Activated gamma-delta T cell treated with anti-CD3 and anti-CD28 coated beads, Interleukin-2, amount 50 U/mL, for 16 hours (primary cell): ENCODE measurements around the gene SMIM24.

Experiments used
- DNase-seq: peaks from one replicate; pipeline ENCODE4 v3.0.0-alpha.2; 2020; ENCODE audit warnings: low read depth

Gene SMIM24

DNA sequence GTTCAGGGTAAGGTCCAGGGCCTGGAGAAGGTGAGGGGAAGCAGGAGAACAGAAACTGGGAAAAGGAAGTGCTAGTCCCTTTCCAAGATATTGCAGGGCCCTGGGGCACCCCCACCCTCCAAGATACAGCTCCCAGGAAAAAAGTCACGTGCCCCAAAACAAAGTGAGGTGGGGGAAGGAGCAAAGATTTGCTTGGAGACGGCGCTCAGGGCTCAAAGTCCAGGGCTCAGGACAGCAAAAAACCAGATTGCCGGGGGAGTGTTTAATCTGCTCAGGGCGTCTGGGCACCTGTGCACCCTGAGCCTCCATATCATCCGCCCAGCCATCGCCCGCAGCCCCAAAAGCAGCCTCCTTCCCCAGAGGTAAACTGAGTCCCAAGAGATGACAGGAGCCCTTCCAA is 6.3 kb downstream of the SMIM24 start:
- DNase-seq: no peak

DNA sequence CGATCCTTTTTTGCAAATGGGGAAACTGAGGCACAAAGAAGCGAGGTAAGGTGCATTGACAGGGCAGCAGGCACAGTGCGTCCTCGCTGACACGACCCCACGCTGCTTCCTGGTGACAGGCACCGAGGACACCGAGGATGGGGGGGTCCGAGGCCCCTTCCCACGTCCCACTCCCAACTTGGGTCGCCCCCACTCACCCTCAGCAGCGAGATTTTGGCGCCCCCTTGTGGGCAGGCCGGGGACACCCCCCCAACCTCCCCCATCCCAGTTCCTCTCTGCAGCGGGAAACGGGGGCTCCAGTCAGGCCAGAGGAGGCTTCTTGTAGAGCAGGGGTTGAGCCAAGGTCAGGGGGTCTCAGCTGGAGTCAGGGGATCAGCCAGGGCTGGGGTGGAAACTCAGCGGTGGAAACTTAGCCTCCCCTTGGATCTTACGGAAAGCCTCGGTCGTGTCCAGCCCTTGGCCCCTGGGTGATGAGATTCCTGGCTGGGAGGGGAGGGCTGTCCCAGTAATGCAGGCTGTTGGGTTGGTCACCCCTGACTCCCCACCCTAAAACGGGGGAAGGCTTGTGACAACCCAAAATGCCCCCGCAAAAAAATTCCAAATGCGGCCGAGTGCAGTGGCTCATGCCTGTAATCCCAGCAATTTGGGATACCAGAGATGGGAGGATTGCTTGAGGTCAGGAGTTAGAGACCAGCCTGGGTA is 8.2 kb downstream of the SMIM24 start:
- DNase-seq: no peak

DNA sequence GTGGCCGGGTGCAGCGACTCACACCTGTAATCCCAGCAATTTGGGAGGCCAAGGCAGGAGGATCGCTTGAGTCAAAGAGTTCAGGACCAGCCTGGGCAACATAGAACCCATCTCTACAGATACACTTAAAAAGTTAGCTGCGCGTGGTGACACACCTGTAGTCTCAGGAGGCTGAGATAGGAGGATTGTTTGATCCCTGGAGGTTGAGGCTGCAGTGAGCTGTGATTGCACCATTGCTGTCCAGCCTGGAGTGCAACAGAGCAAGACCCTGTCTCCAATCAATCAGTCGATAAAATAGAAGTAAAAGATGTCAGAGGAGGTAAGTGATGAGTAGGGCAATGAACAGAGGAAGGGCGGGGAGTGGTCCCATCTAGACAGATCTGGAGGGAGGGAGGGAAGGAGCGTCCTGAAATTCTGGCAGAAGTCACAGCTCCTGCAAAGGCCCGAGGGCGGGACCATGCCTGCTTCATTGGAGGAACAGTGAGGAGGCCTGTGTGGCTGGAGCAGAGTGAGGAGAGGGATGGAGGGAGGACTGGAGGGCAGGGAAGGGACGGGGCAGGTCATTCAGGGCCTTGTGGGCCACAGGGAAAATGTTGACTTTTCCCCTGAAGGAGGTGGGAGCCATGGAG is 9.7 kb downstream of the SMIM24 start:
- no peak for DNase-seq

DNA sequence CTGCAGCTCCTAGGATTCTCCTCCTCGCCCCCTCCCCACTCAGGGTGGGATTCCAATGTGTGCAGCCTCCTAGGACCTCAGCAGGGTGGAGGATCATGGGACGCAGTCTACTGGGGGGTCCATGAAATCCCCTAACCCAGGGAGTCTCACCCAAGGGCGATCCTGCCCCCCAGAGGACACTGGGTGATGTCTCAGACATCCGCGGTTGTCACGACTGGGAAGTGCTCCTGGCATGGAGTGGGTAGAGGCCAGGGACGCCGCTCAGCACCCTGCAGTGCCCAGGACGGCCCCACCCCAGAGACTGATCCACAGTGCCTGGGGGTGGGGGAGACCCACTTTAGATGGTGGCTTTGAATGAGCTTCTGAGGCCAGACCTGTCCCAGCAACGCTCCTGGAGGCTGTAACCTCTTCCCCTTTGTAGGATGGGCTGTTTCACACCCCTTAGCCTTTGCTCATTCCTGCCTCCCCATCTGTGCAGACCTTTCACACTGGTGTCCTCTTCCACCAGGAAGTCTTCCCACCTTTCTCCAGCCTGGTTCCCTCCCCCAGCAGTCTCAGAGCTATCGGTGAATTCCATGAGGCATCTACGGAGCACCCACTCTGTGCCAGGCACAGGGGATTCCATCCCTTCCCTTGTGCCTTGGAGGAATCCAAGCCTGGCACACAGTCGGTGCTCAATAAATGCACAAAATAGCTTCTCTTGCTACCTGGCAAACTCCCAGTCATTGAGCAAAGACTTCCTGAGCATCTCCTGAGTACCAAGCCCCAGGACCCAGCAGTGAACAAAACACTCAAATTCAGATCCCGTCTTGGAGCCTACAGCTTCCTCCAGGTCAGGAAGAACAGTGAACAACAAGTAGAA is 10.5 kb downstream of the SMIM24 start:
- no peak for DNase-seq

DNA sequence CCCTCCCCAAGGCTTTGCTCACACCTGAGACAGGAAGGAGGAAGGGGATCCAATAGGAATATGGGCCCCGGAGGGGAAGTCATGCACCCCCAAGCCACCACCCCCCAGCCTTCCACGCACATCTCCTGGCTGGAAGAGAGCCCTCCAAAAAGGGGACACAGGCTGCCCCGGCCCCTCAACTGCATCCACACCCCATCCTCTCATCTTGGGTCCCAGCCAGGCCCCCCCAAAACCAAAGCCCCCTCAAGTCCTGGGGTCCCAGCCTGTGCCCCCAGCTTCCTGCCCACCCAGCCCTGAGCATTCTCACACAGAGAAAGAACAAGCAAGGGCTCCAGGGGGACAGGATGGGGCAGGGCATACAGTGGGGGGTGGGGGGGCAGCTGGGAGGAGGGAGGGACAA is 12.1 kb downstream of the SMIM24 start:
- no peak for DNase-seq

DNA sequence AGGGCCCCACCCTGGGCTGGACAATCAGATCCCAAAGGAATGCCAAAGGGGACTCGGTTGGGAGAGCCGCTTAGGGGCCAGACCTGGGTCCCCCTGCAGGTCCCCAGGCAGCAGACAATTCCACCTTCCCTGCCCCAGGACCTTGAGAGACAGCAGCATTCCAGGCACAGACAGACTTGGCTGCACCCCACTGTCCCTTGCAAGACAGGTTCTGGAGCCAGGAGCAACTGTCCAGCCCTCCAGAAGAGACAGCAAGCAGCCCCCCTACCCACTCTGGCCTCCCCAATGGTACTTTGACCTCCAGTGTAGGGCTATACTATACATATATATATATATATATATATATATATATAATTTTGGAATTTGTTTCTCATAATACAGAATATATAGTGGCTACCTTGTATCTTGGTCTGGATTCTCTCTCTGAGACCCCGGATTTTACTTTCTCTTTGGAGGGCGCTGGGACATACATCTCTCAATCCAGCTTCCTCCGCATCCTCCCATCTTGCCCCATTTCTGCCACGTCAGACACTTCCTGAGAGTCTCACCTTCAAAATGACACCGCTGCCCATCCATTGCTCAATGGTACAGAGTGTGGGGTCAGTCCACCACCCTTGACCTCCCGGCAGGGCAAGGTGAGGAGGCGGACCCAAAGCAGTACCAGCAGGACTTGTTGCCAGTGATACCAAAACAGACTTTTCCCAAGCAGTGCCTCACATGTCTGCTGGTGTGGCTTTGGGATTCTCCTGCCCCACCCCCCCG is 12.7 kb downstream of the SMIM24 start:
- DNase-seq: no peak

DNA sequence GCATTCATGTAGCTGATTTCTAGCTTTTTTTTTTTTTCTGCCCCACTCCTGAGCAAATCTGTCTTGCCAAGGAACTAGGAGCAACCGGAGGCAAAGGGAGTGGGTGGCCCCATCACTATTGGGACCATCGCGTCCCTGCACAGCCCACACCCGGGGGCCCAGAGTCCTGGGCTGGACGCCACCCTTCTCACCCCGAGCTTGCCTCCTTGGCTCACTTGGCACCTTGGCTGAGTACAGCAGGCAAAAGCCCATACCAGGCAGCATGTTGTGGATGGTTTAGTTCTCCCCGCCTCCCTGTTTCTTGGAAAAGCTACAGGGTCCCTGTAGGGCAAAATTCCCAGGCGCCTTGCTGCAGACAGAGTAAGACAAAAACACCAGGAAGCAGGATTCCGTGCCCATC is 13.7 kb downstream of the SMIM24 start:
- no peak for DNase-seq

DNA sequence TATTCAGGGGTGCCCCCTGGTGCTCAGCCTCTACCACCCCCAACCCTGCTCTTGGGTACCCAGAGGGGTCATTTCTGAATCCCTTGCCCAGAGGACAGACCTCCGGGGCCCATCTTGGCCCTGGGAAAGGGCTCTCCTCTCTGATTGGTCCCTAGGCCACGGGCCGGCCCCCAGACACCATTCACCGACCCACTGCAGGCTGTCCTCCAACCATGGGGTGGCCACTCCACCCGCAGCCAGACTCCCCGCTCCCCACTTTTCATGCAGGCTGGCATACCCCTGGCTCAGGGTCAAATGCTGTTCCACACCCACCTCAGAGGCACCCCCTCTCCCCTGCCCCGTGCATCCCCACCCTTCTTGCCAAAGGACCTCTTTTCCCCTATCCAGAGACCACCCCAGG is 14.8 kb downstream of the SMIM24 start:
- no peak for DNase-seq

DNA sequence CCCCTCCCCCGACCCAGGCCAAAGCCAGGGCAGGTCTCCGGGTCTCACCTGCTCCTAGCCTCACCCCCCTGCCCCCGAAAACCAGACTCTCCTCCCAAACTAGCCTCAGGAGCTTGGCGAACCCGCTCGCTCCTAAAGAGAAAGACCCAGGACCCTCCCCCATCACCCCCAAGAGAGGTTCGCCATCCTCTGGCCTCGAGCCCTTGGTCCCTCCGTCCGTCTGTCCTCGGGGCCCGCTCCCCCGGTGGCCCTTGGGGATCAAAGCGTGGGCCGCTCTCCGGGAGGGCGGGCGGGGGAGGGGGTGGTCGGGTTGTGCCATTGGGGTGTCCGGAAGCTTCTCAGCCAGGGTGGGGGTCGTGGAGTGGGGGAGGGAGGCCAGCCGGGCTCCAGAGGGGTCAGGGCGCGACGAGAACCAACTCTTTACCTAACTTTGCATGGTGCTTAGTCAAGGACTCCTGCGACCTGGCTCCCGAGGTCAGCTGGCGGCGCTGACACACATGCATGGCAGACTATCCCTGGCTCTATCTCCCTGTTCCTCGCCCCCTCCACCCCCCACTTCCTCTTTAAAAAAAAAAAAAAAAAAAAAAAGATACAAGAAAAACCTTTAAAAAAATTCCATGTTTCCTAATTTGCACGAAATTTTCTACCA is 15.6 kb downstream of the SMIM24 start:
- no peak for DNase-seq

DNA sequence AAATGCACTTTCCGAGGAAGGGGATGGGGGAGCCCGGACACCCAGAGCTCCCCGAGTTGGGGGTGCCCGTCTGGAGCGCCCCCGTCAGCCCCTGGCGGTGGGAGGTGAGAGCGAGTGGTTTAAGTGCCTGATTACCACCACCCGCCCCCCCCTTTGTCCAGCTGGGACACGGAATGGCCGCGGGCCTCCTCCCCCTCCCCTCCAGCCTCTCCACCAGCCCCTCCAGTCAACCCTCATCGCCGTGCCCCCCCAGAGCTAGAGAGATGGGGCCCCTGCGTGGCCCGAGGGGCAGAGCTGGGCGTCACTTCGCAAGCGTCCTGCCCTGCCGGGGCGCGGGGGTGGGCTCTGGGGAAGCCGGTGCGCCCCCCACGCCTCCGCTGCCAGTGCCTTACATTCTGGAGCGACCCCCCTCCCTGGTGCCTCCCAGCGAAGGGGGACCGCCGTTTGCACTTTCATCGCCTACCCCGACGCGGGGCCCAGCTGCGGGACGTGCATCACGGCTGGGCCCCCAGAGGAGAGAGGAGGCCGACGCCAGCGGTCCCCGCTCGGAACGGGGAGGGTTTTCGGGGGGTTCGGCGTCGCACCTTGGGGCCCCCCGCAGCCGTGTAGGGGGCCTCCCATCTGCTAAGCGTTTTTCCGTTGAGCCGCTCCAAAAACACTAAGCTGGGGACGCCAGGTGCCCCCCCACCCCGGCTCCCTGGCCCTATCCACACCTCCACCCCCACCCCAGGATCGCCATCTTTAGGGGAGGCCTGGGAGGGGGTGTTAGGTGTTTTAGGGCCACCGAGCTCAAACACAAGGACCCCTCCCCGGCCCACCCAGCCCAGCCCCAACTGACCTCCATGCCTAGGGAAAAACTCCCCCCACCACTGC is 16.4 kb downstream of the SMIM24 start:
- no peak for DNase-seq

DNA sequence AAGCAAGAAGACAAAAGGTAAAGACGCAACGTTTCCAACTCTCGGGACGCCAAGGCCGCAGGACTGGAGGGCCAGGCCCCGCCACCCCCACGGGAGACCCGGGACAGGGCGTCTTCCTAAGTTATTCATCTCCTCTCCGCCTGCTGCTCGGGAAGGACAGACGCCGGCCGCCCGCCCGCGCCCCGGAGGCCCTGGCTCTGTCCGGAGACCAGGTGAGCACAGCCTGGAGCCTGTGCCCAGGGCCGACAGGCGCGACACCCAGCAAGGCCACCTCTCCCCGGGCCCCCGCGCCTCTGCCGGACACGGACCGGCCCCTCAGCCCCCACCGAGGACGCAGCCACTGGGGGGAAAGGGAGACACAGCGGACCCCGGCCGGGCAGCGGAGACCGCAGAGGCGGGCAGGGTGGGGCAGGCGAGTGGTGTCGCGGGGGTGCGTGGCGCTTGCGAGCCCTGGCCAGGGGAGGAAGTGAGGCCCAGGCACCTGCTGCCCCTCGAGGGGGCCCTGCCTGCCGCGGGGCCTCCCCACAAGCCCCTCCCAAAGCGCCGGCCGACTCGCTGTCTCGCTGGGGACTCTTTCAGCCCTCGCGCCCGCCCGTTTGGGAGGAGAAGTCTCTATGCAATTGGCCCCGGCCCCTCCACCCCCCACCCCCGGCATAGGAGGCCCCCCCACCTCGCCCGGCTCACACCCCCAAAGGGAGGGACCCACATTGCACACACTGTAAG is 17.2 kb downstream of the SMIM24 start:
- no peak for DNase-seq

DNA sequence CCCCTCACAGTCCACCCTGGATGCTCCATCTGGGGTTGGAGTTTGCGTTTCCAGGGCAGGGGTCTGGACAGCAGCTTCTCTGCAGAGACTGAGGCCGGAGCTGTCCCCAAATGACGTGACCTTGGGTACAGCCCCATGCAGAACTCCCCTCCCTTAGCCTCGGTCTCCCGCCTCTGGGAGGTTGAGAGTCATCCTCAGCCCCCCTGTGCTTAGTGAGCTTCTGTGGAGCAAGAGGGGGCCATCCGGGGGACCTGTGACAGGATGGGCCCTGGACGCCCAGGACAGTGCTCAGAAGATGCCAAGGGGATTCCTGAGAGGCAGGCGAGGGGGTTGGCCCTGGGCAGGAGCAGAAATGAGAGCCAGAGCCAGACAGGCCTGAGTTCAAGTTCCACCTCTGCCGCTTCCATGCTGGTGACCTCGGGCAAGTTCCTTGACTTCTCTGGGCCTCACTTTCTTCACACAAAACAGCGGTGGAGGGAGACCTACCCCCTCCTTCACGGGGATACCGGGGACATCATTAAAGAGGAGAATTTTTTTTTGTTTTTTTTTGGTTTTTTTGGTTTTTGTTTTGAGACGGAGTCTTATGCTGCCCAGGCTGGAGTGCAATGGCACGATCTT is 20.3 kb downstream of the SMIM24 start:
- no peak for DNase-seq

DNA sequence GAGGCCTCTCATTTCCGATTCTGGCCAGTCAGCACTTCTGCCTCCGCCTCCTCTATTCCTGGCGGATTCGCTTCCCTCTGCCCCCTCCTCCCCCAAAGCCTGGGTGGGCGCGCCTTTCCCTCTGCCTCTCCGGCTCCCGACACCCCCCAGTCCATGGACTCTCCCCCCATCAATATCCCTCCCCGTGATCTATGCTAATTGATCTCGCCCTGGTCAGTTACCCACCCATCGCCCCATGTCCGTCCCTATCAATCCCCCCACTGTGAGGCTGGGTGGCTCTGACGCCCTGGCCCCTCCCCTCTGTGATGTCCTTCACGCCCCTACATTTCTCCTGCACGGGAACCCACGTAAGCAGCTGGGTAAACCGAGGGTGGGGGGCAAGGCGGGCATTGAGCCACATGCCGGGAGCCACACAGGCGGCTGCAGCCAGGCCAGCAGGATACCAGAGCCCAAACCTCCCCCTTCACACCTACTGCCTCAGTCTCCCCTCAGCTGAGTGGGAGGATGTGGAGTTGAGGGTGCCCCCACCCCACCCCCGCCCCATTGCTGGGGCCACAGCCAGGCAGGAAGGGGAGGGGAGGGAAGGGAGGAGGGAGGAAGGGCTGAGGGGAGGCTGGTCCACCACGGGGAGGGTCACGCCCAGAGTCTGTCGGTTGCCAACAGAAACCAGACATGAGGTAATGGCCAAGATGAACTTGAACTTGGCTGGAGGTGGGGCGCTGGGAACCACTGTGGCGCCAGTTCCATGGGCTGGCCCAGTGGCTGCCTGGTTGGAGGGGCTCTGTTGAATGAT is 21.0 kb downstream of the SMIM24 start:
- DNase-seq: no peak

DNA sequence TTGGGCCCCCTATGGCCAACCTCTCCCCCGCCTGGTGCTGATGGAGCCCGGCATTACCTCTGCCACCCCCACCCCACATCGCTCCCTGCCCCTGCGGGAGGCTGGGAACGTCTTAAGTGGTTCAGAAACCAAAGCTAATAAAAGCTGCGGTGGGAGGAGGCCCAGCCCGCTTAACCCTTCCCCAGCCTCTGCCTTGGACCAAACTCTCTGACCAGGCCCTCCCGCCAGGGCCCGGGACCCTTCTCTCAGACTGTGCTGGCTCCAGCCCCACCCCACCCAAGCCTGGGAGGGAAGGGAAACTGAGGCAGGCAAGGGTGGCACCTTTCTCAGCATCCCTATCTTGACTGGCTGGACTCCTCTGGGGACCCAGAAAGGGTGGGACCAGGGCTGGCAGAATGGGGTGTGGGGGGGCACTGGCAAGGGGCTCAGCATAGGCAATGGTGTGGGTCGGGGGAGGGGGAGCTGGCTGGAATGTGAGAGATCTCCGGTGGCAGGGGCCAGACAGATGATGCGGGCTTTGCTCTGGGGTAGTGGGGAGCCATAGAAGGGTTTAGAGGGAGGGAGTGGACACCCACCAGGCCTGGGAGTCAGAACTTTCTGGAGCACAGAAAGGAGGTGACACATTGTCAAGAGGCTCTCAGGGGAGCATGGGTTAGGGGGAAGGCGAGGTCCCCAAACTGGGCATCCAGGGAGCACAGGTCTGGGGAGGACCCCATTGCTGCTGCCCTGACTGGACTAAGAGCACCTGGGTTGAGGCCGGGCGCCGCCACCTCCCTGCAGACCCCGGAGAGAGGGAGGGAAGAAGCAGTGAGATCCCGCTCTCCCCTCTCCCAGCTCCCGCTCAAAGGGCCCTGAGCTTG is 21.9 kb downstream of the SMIM24 start:
- no peak for DNase-seq

DNA sequence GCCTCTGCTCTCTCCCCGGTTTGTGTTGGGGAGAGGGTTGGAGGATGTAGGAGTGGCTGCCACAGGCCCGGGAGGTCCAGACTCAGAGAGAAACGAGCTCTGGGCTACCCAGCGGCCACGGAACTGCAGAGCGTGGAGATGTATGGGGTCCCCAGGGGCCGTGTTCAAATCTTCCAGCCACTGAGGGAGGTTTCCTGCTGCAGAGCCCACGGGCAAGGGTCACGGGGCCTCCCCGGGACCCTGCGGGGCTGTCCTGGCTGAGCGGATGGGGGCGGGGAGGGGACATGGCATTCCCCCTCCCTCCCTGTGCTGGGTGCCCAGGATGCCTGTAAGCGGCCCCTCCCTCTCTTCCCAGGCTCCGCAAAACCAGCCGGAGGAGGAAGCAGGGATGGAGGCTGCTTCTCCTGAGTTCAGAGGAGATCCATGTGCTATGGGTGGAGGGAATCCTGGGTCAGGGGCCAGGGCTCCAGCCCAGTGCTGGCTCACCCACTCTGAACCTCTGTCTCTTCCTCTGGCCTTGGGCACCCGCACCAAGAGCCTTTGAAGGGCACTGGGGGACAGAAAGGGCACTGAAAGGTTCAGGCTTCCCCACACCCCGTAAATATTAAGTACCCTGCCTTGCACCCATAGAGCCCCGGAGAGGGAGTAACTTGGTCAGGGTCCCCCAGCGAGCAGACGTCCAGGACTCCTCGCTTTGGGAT is 22.6 kb downstream of the SMIM24 start:
- DNase-seq: no peak

DNA sequence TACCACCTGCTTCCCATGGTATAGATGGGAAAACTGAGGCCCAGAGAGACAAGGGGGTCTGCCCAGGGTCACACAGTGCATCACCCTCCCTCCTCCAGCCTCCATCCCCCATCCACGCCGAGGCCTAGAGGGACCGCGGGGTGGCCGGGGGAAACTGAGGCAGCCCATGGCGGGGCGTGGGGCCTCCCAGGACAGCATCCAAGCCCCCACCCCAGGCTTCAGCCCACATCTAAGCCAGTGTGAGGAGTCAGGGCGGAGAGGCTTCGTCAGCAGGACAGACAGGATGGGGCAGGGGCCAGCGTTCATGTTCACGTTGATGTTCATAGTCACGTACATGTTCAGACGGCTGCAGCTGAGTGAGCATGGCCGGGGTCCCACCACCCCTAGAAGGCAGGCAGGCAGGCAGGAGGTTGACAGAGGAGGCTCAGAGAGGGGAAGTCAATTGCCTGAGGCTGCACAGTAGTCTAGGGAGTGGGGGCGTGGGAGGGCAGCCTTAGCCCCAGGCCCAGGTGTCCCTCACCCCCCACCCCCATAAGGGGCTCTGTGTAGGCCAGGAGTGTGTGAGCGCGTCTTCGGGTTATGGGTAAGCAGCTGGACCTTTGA is 23.3 kb downstream of the SMIM24 start:
- DNase-seq: no peak
